ENCODE measurements around the gene RNF113B.

The RNF113B gene

DNA sequence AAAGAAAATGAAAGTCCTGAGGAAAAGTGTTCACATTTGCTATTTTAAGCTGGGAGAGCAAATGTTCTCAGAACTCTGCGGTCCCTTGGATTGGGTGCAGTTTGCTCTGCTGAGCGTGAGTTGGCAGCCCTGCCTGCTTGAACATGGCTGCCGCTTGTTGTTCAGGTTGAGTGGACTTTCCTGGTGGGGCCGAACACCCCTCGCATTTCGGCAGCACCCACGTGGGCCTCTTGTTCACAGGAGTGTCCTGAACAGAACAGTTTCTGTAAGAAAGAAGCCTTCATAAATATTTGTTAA lies 10.8 kb upstream of the RNF113B start:
- TF ChIP-seq, protein P1, sequence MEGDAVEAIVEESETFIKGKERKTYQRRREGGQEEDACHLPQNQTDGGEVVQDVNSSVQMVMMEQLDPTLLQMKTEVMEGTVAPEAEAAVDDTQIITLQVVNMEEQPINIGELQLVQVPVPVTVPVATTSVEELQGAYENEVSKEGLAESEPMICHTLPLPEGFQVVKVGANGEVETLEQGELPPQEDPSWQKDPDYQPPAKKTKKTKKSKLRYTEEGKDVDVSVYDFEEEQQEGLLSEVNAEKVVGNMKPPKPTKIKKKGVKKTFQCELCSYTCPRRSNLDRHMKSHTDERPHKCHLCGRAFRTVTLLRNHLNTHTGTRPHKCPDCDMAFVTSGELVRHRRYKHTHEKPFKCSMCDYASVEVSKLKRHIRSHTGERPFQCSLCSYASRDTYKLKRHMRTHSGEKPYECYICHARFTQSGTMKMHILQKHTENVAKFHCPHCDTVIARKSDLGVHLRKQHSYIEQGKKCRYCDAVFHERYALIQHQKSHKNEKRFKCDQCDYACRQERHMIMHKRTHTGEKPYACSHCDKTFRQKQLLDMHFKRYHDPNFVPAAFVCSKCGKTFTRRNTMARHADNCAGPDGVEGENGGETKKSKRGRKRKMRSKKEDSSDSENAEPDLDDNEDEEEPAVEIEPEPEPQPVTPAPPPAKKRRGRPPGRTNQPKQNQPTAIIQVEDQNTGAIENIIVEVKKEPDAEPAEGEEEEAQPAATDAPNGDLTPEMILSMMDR (IDR thresholded peaks at IDR 0.05; ENCODE audit: low read depth, low read length) = no peak
- DNase-seq (ENCODE audit: extremely low read depth, low read depth) = no peak

DNA sequence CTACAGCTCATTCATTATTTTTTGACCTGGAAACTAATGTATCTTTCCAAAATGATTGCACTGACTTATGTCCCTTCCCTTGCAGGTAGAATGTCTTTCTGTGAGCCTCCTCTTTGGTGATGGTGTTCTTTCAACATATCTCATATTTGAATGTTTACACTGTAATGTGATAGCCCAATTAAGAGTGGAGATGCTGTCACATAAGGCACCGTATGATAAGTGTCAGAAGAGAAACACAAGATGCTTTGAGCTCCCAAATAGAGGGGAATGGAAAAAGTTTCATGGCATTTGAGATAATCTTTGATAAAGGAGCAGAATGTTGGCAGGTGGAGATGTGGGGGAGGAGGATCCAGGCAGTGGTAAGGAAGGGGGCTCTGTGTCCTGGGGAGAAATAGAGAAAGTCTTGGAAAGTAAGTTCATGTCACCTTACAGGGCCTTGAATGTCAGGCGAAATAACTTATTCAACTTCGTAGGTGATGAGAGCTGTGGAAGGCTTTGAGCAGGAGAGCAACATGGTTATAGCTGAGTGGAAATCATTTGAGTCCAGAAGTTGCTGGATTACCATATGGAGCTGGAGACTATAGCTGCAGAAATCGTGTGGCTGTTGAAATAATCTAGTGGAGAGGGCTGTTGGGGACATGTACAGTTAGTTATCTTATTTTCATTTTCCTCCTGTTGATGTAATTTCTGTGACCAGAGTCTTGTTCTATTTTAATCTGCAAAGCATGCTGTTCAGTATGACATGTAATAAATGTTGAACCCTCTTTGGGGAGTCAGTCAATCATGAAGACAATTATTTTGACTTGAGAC lies 10.3 kb upstream of the RNF113B start:
- no peak for DNase-seq (ENCODE audit: extremely low read depth, low read depth)

DNA sequence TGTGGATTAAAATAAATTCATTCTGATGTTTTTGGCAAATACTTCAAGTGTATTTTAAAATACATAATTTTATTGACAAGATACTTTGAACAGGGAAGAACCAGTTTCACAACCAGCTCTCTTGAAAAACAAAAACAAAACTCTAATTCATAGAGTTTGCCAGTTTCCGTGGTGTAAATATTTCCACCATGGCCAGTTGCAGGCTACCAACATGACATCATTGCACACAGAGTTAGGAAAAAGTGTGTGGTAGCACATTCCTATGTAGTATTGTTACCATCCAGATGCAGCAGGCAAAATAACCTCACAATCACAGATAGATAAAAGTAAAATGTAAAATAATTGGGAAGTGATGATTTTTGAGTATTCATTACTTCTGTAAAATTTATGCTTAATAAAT lies 7.7 kb upstream of the RNF113B start:
- TF ChIP-seq, protein P1 (IDR thresholded peaks at IDR 0.05; ENCODE audit: low read depth, low read length) = no peak
- no peak for DNase-seq (ENCODE audit: extremely low read depth, low read depth)

More for the DNA sequence above, 10.3 kb upstream of the RNF113B start:
- TF ChIP-seq, protein P1 (IDR thresholded peaks at IDR 0.05; ENCODE audit: low read depth, low read length) = no peak

DNA sequence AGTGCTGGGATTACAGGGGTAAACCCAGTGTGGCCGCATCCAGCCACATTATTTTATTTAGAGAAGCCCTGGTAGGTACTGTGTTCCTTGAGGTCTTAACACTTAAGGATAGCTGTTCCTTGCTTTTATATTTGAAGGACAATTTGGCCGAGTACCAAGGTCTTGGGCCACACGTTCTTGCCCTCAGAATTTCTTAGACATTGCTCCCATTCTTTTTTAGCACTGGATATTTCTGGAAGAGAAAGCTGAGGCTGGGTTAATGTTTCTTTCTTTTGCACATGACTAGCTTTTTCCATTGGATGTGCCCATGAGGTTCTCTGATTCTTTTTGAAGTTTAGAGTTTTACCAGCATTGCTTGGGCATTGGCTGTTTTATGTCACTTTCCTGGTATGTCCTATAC lies 5.5 kb upstream of the RNF113B start:
- DNase-seq (ENCODE audit: extremely low read depth, low read depth) = no peak
- TF ChIP-seq, protein P1 (IDR thresholded peaks at IDR 0.05; ENCODE audit: low read depth, low read length) = no peak

DNA sequence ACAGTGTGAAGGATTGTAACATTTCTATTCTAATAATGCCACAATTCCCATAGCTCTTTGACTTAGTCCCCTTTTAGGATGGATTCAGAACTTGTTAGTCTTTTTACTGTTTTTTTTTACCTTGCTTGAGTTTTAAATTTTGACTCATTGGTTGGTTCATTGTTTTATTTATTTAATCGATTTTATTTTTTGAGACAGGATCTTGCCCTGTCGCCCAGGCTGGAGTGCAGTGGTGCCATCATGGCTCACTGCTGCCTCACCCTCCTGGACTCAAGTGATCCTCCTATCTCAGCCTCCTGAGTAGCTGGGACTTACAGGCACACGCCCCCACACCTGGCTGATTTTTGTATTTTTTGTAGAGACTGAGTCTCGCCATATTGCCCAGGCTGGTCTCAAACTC lies 5.1 kb upstream of the RNF113B start:
- no peak for DNase-seq (ENCODE audit: extremely low read depth, low read depth)
- TF ChIP-seq, protein P1 (IDR thresholded peaks at IDR 0.05; ENCODE audit: low read depth, low read length) = no peak

DNA sequence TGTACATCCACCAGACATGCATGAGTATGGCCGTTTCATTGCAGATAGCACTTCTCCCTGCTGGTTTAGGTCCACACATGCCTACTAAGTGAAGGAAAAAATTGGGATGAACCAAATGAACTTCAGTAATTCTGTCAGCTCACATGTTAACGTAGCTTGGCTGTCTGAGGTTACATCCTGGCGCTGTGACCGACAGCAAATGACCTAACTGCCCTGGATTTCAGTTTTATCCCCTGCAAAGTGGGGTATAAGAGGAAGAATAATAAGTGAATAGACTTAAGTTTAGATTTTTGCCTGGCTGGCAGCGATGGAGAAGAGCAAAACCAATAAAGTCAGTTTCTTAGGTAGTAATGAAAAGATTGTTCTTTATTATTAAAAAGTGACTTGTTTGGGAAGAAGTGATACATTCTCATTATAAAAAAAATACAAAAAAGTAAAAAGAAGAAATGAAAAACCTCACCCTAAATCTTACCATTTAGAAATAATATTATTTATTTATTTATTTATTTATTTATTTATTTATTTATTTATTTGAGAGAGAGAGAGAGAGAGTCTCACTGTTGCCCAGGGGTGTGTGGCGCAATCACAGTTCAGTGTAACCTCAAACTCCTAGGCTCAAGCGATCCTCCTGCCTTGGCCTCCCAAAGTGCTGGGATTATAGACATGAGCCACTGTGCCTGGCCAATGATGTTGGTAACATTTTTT lies 4.2 kb upstream of the RNF113B start:
- DNase-seq (ENCODE audit: extremely low read depth, low read depth) = no peak
- TF ChIP-seq, protein P1 (IDR thresholded peaks at IDR 0.05; ENCODE audit: low read depth, low read length) = no peak

DNA sequence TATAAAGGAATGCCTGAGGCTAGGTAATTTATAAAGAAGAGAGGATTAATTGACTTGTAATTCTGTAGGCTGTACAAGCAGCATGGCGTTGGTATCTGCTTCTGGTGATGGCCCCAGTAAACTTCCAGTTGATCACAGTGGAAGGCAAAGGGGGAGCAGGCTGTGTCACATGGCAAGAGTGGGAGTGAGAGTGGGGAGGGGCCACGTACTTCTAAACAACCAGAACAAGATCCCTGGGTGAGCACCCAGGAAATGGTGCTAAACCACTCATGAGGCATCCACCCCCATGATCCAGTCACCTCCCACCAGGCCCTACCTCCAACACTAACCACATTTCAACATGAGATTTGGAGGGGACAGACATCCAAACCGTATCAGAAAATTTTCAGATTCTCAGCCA lies 3.0 kb upstream of the RNF113B start:
- no peak for DNase-seq (ENCODE audit: extremely low read depth, low read depth)
- TF ChIP-seq, protein P1 (IDR thresholded peaks at IDR 0.05; ENCODE audit: low read depth, low read length) = no peak
